NCI-H128 (cell line): ENCODE results near the gene NRN1L.
"Not testable (repeated sequence)": the region's sequence is repeated elsewhere in the genome, so short reads cannot be mapped to it uniquely, and the experiment has no call there.

Experiments
- DNase-seq: peaks from one replicate; lab custom pipeline; 2025; ENCODE audit not compliant: unreplicated experiment; lab: John Stamatoyannopoulos, UW

NRN1L gene

DNA sequence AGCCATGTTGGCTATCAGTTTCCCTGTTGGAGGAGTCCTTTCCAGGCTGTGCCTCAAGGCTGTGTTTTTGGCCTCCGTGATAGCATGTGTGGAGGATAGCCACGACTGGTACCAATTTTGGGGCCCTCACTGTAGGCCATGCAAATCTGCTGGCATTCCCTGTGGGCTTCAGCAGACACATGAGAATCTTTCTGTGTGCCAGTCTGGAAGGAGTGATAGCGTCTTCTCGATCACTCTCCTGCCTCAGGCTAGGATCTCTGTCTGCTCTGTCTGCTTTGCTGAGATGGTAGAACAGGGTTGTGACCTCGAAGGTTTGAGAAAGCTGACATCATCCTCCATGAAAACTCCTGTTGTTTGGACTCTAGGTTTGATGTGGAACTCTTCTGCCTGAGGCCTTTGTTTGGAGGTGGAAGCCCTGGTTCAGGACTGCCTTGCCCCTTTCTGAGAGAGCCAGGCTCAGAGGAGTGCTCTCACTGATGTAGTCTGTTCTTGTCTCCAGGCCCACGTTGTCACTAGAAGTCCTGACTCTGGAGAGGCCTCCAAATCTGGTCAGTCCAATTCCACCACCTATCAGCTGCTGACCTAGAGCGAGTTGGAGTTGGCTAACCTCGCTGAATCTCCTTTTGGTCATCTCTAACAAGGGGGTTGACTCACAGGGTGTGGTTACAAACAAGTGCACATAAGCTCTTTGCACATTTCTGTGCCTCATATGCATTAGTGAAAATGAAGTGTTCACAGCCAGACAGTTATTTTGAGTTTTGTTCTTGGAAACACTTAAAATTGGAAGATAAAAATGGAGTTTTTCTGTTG is 23.9 kb upstream of the NRN1L start:
- no peak for DNase-seq

- DNase-seq = no peak
These were observed 22.8 kb upstream of the NRN1L start for GRCh38 chr16:67861877-67862276.

- DNase-seq = no peak
These were observed 21.8 kb upstream of the NRN1L start for GRCh38 chr16:67862623-67863583.

GRCh38 chr16:67864044-67864443 is 20.6 kb upstream of the NRN1L start:
- not testable (repeated sequence) for DNase-seq

DNA sequence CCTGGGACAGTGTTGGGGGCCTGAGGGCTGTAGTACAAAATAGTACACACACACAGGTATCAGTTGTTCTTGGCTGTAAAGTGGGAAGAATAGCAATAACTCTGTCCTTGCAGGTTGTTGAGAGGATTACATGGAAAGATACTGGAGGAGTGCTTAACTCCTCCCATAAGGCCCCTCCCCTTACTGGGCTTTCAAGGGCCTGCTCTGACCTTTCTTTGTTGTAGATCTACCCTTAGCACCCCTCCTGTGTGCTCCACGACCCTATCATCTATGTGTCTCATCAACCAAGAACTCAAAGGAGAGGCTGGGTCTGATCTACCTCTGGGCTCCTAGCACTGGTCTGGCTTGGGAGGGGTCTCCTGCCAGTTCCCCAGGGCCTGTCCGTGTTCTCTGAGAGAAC is 20.1 kb upstream of the NRN1L start:
- no peak for DNase-seq

DNA sequence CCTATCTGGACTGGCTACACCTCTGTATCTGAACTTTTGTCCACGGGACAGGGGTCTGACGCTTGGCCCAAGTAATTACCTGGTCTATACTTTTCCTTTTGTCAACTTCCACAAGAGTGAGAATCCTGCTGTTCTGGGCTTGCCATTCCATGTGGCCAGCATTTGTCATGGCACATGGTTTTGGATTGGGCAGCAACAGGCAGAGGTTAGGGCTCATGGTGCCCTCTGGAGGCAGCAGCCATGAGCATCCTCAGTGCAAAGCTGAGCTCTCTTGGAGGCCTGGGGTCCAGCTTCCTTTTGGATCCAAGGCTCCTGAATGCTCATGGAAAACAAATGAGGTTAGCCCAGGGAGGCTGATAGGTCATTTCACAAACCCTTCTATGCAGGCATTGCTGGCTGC is 19.4 kb upstream of the NRN1L start:
- DNase-seq = no peak

DNA sequence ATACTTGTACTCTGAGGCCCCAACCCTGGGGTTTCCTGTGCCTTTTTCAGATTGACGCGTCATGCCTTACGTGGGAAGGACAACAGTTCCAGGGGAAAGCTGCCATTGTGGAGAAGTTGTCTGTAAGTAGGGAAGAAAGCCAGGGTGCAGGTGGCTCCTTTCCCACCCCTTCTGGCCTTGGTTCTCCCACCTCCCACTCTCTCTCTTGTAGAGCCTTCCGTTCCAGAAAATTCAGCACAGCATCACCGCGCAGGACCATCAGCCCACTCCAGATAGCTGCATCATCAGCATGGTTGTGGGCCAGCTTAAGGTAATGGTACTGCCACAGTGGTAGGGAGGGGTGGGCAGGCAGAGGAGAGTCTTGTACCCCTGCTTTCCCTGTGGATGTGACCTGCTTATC is 16.4 kb upstream of the NRN1L start:
- no peak for DNase-seq

DNA sequence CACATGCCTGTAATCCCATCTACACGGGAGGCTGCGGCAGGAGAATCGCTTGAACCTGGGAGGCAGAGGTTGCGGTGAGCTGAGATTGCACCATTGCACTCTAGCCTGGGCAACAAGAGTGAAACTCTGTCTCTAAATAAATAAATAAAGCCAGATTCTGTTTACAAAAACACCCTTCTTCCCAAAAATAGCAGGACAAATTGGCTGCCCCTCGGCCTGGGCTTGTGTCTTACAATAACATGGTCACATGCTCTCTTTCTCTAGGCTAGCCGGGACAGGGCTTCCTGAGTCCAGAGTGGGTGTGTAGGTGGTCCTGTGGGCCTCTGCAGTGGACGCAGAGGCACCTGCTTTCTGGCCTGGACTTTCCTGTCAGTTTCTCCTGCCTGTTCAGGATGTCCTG is 15.0 kb upstream of the NRN1L start:
- DNase-seq = no peak

DNA sequence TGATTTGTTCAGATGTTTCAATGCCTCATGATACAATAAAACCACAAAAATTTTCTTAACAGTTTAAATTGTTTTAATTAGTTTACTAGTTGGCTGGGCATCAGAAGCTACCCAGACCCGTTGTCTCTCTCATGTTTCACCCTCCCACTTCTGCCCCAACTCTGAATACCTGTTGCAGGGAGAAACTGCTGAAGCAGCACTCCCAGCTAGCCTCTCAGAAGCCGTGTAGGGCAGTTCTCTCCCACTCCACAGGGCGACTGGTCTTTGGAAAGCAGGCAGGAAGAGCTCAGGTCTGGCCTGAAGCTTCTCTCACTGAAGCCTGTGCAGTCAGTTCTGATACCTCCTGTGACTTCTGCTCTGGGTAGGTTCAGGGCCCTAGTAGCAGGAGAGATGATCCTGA is 13.4 kb upstream of the NRN1L start:
- no peak for DNase-seq

- no peak for DNase-seq
These were observed 12.5 kb upstream of the NRN1L start for GRCh38 chr16:67872131-67872630.

GRCh38 chr16:67872631-67873434 is 11.9 kb upstream of the NRN1L start, which contains the start of gene EDC4:
TSS of gene EDC4 (plus strand) at chr16:67873052. CDS start at chr16:67873262, 210 bp downstream.
- DNase-seq = no peak

DNA sequence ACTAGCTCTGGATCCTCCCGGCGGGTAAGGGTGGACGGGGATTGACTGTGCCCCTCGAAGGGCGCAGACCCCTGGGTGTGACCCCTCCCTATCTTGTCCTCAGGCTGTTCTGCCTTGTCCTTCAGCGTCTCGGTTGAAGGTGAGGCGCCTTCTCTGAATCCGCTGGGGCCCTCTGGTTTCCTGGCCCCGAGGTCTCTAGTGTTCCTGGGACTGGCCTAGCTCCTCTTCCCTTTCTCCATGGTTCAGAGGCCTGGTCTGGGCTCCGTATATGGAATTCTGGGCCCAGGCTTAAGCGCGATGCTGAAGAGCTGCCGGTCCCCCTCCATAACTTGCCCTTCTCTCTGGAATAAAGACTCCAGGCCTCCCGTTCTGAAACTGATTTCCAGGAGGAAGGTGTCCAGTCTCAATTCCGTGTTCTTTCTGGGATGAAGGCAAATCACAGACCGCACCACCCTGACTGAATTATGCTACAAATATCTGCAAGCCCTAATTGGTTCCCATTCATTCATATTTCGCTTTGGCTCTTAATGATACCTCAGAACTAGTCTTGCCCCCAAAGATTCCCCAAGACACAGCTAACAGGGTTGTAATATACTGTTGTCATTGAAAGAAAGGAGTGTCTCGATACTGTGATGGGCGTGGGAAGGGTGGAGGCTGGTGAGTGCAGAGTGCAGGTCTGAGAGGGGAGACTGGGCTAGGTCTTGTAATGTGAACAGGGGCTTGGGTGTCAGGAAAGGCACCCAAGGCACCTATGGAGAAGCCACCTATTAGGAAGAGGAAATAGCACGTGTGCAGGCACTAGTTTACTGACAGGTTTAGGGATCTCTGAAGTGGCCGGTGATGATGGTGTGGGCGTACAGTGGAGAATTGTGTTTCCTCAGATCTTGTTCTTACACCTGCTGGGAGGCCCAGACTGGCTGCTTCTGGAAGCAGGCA is 11.0 kb upstream of the NRN1L start:
- DNase-seq = no peak

GRCh38 chr16:67874372-67874771 is 10.3 kb upstream of the NRN1L start:
- DNase-seq = no peak

DNA sequence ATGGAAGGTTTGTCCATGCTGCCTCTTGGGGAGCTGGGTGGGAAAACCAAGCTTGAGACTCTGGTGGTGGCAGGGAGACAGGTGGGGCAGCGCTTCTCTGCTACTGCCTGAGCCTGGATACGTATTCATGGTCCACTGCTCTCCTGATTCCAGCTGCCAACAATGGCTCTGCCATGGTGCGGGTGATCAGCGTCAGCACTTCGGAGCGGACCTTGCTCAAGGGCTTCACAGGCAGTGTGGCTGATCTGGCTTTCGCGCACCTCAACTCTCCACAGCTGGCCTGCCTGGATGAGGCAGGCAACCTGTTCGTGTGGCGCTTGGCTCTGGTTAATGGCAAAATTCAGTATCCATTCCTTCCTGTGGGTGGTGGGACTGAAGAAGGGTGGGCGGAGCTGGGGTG is 7.6 kb upstream of the NRN1L start:
- no peak for DNase-seq

GRCh38 chr16:67878232-67878631 is 6.5 kb upstream of the NRN1L start:
- no peak for DNase-seq

DNA sequence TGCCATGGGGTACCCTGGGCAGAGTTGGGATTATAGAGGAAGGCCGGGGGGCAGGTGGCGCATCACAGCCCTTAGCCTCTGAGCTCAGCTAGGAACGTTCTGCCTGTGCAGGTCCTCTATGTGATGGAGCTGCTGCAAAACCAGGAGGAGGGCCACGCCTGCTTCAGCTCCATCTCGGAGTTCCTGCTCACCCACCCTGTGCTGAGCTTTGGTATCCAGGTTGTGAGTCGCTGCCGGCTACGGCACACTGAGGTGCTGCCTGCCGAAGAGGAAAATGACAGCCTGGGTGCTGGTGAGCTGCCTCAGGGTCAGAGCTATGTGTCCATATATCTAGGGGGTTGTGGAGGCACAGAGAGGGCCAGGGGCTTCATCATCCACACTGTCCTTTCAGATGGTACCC is 5.8 kb upstream of the NRN1L start:
- no peak for DNase-seq

DNA sequence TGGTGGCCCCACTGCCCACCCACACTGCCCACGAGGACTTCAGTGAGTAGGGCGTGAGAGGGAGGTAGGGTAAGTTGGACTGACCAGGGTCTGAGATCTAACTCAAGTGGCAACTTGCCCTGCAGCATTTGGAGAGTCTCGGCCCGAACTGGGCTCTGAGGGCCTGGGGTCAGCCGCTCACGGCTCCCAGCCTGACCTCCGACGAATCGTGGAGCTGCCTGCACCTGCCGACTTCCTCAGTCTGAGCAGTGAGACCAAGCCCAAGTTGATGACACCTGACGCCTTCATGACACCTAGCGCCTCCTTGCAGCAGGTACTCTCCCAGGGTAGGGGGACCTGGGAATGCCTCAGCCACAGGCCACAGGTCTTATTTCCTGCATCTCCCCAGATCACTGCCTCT is 5.2 kb upstream of the NRN1L start:
- no peak for DNase-seq

GRCh38 chr16:67879936-67880335 is 4.7 kb upstream of the NRN1L start:
- DNase-seq = no peak

DNA sequence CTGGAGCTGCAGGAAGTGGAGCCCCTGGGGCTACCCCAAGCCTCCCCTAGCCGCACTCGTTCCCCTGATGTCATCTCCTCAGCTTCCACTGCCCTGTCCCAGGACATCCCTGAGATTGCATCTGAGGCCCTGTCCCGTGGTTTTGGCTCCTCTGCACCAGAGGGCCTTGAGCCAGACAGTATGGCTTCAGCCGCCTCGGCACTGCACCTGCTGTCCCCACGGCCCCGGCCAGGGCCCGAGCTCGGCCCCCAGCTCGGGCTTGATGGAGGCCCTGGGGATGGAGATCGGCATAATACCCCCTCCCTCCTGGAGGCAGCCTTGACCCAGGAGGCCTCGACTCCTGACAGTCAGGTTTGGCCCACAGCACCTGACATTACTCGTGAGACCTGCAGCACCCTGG is 4.1 kb upstream of the NRN1L start:
- DNase-seq = no peak

GRCh38 chr16:67881621-67882161 is 3.0 kb upstream of the NRN1L start:
- no peak for DNase-seq
